Neural progenitor cell (in vitro differentiated cells): Measurements from ENCODE around the gene GPHB5.

Experiments
- CTCF ChIP-seq: fragments of 200-600 bp; sonication (generic); IDR thresholded peaks from 2 replicates; pipeline ENCODE4 v1.5.1; 2017; ENCODE audit warnings: antibody characterized with exemption, mild to moderate bottlenecking
- EZH2 ChIP-seq: fragments of 200-600 bp; sonication (generic); IDR thresholded peaks from 2 replicates; pipeline ENCODE4 v1.6.1; 2017; ENCODE audit warnings: antibody characterized with exemption, mild to moderate bottlenecking, moderate library complexity

- TF ChIP-seq EZH2 (no peak), CTCF (no peak)
Observed at GRCh38 chr14:63322897-63323573, 4.3 kb upstream of the GPHB5 start.
